Activated CD8-positive, alpha-beta memory T cell treated with anti-CD3 and anti-CD28 coated beads for 48 hours (primary cell): ENCODE results near the gene HES5.

Experiments
- DNase-seq, 3 experiments: peaks; one replicate each; pipeline ENCODE4 v3.0.0-alpha.2; 2020; ENCODE audit warnings: low read depth in 2 of 3, low spot score in 2 of 3

Gene HES5

GRCh38 chr1:2532485-2533160, 2.6 kb upstream of the HES5 start:
- no peak for DNase-seq

GRCh38 chr1:2530513-2531361, 674 bp upstream of the HES5 start:
- no peak for DNase-seq

DNA sequence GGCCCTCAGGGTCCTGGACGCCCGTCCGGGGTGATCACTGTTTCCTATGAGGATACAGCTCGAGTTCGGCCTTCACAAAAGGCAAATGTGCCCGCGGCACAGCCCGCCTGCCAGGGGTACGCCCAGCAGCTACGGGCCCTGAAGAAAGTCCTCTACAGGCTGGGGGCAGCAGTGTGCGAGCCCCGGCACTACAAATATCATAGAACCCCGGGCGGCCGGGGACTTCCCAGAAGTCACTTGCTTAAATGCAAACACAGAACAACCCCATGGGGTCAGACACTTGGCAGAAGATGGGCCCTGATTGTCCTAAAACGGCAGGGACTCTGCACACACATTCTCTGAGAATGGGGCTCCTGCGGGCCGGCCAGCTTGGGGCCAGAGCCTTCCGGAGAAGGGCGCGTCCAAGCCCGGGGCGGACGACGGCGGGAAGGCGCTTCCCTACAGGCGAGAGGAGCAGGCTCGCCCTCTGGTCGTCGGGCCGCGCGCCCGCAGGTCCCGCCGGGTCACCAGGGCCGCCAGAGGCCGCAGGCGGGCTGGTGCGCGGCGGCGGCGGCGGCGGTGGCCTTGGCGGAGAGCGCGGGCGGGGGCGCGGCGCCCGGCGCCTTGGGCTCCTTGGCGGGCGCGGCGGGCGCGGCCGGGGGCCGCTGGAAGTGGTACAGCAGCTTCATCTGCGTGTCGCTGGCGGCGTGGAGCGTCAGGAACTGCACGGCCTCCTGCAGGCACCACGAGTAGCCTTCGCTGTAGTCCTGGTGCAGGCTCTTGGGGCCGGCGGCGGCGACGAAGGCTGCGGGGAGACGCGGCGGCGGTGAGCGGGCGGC, 888 bp downstream of the HES5 start:
- no peak for DNase-seq

DNA sequence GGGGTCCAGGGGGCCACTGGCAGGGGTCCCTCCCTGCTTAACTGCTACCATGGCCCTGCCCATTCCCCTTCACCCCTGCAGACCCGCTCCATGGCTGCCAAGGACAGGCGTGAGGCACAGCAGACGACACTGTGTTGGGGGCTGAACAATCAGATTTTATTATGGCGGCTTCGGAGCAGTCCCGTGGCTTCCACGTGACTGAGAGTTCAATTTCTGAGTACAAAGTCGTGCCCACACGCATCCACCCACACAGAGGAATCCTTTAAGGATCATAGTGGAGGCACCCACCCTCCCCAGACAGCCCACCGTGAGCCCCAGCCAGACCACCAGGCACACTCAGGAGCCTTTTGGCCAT, 1.5 kb downstream of the HES5 start:
- DNase-seq = no peak

DNA sequence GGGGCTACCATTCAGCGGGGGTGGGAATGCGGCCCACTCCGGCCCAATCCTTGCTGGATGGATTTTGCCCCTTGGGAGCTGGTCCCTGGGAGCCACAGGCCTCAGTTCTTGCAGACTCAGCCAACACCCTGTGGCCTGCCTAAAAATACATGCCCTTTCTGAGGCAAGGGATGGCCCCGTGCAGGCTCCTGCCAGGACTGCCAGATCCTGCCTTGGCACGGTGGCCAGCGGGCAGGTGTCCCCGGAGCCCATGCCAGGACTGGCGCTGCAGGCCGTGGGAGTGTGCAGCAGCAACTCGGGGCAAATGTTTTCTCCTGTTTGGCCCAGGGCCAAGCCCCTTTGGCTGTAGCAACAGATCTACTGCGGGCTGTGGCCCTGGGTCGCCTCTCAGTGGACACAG, 2.0 kb downstream of the HES5 start:
- no peak for DNase-seq

DNA sequence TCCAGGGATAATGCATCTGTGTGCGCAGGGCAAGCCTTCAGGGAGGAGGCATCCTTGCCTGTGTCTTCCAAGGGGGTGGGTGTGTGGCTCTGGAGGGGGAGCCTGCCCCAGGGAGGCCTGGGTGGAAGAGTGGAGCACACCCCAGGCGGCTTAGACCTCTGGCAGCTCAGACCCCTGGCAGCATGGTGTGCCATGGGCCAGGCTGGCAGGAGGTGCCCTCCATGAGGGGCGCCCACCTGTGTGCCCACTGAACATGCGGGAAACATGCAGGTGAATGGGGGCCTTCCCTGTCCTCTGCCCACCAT, 2.6 kb downstream of the HES5 start:
- no peak for DNase-seq

DNA sequence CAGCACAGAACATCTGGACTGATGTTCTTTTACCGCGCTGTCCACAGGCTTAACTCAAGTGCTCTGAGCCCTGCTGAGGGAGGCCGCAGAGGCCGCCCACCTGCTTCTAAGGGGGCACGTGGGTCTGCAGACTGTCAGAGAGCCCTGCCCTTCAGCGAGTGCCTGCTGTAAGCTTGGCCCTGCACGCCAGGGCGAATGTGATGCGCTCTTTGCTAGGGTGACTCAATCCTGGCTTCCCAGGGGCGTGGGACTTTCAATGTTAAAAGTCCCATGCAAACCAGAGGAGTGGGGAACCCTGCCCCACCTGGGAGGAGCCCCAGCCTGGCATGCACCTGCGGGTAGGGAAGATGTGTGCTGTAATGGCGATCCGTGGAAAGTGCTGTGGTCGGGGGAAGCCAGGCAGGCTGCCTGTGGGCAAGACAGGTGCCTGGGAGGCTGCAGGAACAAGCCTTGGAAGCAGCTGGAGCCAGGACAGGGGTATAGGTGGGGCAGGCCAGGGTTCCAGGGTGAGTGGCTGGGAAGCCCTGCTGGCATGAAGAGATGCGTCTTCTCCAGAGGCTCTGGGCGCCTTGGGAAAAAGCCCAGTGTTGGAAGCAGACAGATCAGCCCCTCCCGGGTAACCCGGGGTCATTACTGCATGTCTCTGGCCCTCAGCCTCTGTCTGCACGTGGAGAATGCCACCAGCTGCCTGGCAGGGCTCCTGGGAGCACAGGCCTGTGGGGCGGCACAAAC, 3.1 kb downstream of the HES5 start:
- DNase-seq = peak in 1 of 3 experiments; percentile 49

DNA sequence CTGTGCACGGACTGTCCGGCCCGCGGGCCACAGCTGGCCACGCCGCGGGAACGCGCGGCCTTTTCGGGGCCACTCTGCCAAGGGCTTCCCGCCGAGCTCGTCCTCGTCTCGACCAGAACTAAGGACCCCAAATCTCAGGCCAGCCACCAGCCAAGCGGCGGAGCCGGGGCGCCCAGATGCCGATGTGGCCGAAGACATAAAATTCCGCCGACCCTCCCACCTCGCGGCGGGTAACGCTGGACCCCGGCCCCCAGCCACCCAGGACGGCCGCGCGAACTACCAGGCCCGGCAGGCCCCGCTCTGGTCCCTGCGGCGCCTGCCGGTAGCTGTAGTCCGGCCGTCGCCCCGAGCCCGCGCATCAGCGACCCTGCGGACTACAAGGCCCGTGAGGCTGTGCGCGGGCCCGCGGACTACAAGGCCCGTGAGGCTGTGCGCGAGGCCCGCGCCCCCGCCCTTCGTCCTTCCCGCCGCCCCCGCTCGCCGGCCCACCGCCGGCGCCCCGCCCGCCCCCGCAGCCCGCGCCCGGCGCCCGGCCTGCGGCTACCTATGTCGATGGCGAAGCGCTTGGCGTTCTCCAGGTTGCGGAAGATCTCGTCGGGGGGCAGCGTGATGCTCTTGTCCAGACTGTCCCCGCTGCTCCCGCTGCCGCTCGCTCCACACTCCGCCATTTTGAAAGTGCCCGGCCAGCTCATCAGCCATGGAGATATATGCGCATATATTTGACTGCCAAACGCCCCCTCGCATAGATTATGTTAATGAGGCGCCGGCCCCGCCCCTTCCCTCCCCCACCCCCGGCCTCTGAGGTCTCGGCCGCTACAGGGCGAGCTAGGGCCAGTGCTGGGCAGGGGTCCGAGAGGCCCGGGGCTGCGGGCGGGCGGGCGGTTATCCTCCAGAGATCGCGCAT, 3.9 kb downstream of the HES5 start, which contains the start of gene PANK4:
TSS of gene PANK4 (minus strand) at position 677 of the 904 bp plus-strand sequence. CDS start at position 668, 9 bp downstream.
- peak; percentile 67 to 85 (median 68) for DNase-seq

DNA sequence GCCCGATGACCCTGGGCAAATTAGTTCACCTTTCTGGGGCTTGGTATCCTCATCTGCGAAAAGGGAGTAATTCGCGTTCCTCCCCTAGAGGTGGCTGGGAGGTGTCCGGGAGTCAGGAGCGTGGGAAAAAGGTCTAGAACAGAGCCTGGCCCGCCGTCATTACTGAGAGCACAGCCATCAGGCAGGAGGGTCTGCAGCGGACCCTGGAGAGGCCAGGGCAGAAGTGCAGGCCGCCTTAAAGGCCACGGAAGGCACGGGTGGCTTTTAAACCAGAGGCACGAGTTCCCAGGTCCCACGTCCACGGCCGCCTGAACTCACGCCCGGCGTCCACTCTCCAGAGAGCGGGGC, 4.5 kb downstream of the HES5 start:
- DNase-seq = no peak

DNA sequence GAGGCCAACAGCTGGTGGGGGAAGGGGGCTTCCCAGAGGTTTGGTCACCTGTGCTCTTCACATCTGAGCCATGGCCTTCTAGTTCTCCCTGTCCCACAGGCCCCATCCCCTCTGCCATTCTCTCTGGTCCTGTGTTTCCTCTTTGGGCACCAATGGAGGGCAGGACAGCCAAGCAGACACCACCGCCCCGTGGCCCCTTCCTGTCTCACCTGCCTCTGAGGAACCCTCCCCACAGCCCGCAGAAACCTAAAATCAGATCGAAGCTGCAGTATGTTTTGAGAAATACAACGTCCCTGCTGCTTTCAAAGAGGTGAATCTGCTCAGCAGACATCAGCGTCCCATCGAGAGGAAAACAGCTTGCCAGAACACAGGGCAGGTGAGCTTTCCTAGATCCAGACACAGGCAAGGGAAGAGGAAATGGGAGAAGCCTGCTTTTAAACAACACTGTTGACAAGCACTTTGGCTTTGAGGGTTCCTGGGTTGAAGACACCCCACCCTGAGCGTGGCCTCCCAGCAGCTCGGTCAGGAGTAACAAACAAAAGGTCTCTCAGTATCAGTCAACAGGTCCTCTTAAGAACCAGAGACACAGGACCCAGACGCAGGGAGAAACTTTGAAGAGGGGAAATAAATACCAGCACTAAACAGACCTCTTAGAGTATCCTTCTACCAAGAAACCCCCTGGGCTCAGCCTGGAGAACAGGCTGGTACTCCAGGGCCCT, 6.0 kb downstream of the HES5 start:
- DNase-seq = no peak

GRCh38 chr1:2523191-2523890, 6.7 kb downstream of the HES5 start:
- DNase-seq = no peak

GRCh38 chr1:2522230-2522629, 7.8 kb downstream of the HES5 start:
- no peak for DNase-seq

- no peak for DNase-seq
Observed at GRCh38 chr1:2520806-2521205, 9.3 kb downstream of the HES5 start.

DNA sequence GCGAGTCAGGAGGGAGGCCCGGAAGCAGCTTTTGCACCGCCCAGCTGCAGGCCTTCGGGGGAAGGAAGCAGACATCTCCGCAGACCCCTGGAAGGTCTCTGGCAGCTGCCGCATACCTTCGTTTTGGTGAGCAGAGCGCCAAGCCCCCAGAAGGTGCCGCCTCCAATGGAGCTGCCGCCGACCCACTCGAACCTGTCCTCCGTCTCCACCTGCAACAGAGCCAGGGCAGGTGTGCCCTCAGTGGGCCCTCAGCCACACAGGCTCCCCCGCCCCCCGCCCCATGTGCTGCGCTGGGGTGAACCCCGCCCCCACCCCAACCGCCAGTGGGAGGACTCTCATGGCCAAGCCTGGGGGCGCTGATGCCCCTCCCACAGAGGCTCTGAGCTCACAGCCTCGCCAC, 9.9 kb downstream of the HES5 start:
- DNase-seq = no peak

DNA sequence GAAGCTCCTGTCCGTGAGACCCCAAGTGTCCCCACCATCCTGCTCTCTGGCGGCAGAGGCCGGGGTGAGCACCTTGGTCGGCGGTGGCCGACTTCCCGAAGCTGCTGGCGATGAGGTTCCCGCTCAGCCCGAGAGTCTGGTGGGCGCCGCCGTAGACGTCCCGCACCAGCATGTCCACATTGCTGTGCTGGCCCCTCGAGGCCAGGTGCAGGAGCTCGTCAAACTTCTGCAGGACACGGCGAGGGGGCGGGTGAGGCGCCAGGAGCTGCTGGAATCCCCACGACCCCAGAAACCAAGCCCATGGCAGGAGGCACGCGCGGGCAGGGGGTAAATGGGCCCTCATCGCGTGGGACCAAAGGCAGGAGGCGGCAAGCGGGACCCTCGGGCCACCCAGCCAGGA, 10.3 kb downstream of the HES5 start:
- DNase-seq = no peak

GRCh38 chr1:2519029-2519685, 10.9 kb downstream of the HES5 start:
- DNase-seq = no peak

DNA sequence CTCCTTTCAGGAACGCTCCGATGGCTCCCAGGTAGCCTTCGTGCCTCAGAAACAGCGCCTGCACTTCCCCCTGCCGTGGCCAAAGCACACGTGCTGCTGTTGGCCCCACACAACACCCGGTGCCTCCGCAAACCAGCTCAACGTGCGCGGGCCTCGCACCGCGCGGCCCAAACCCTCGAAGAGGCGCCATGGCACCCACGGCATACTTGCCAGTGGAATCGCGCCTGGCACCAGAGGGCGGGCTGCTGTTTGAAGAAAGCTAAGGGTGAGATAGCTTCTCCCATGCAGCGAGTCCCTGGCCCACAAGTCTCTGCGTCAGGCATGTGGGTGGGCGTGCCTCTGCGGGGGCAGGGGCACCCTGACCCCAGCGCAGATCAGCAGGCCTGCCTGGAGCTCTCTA, 11.5 kb downstream of the HES5 start:
- no peak for DNase-seq

GRCh38 chr1:2517966-2518365, 12.1 kb downstream of the HES5 start:
- no peak for DNase-seq

- no peak for DNase-seq
Observed at GRCh38 chr1:2516946-2517345, 13.1 kb downstream of the HES5 start.
